CD4-positive, alpha-beta T cell (primary cell): Measurements from ENCODE around the gene NELFB. TPM values are rescaled to one million over a fixed set of nuclear protein-coding genes. Genes with fewer than 3 reads are reported as not detected.

ENCODE experiments used
- ATAC-seq: fragments of 200-7000 bp; cut with Tn5 transposase; one replicate; pipeline ENCODE4 v1.10.0; 2022; ENCODE audit warnings: mild to moderate bottlenecking; ENCODE audit not compliant: poor library complexity
- CTCF ChIA-PET: fragments of 350-600 bp; sonication (Branson Sonifier 250); formaldehyde crosslinking; loops from one replicate; lab custom pipeline; 2021; ENCODE audit warnings: antibody characterized with exemption, inconsistent platforms; lab: Charles Lee
- POLR2A ChIA-PET: fragments of 350-600 bp; sonication (Branson Sonifier 250); formaldehyde crosslinking; loops from one replicate; lab custom pipeline; 2021; ENCODE audit warnings: antibody characterized with exemption, inconsistent platforms; lab: Charles Lee
- DNase-seq, 14 experiments: peaks; one replicate each; pipeline ENCODE4 v3.0.0-alpha.2; 2013 to 2020; ENCODE audit warnings: mixed read lengths in 2 of 14
- H3K27ac ChIP-seq, 2 donors: one replicate each; pipeline versions ENCODE4 v1.5.1 to v1.7.0; 2013; ENCODE audit warnings: low read length in 2 of 2, low read depth in 1 of 2, mild to moderate bottlenecking in 1 of 2
- H3K27me3 ChIP-seq, 2 experiments: 1 replicate in 1 of 2; 2 replicates in 1 of 2; pipeline versions ENCODE4 v1.6.1 to v1.7.0; 2013; ENCODE audit warnings: low read length in 2 of 2, control low read depth in 1 of 2, mild to moderate bottlenecking in 1 of 2, moderate library complexity in 1 of 2; ENCODE audit not compliant: insufficient read depth in 2 of 2, control insufficient read depth in 1 of 2
- H3K36me3 ChIP-seq: one replicate; pipeline ENCODE4 v1.6.1; 2013; ENCODE audit warnings: low read length, control low read depth; ENCODE audit not compliant: insufficient read depth
- H3K4me1 ChIP-seq: one replicate; pipeline ENCODE4 v1.6.1; 2013; ENCODE audit warnings: low read length, control low read depth; ENCODE audit not compliant: insufficient read depth
- H3K4me3 ChIP-seq: one replicate; pipeline ENCODE4 v1.5.1; 2013; ENCODE audit warnings: mild to moderate bottlenecking, low read length, moderate library complexity
- H3K9me3 ChIP-seq, 2 experiments: 1 replicate in 1 of 2; 2 replicates in 1 of 2; pipeline versions ENCODE4 v1.6.1 to v1.7.0; 2013; ENCODE audit warnings: low read length in 2 of 2, mild to moderate bottlenecking in 2 of 2, control low read depth in 1 of 2, moderate library complexity in 1 of 2; ENCODE audit not compliant: control insufficient read depth in 1 of 2, insufficient read depth in 1 of 2
- H3K27ac Mint-ChIP-seq: one replicate; pipeline ENCODE4 v1.8.0; 2020; ENCODE audit warnings: mixed read lengths
- H3K27me3 Mint-ChIP-seq: one replicate; pipeline ENCODE4 v1.8.0; 2021; ENCODE audit warnings: mixed read lengths
- H3K36me3 Mint-ChIP-seq: one replicate; pipeline ENCODE4 v1.8.0; 2021; ENCODE audit warnings: low read depth, mixed read lengths
- H3K4me1 Mint-ChIP-seq: one replicate; pipeline ENCODE4 v1.8.0; 2021; ENCODE audit warnings: low read depth, mixed read lengths
- H3K4me3 Mint-ChIP-seq: one replicate; pipeline ENCODE4 v1.8.0; 2020; ENCODE audit warnings: mild to moderate bottlenecking, mixed read lengths
- H3K9me3 Mint-ChIP-seq: one replicate; pipeline ENCODE4 v1.8.0; 2020; ENCODE audit warnings: mixed read lengths
- CTCF ChIP-seq: fragments of 200-600 bp; IDR thresholded peaks from one replicate; pipeline ENCODE4 v1.8.0; 2022; ENCODE audit warnings: antibody characterized with exemption, mild to moderate bottlenecking
- intact Hi-C, 2 experiments: fragments of 100-400 bp; cut with DNase I in 1 of 2; cut with micrococcal nuclease in 1 of 2; formaldehyde crosslinking; loops; one replicate each; pipeline versions ENCODE4 v1.15.1 to v1.9.0; 2023 to 2025; cut with DNase I, micrococcal nuclease
- total RNA-seq, 174 experiments: library from RNA in 2 of 174; stranded (reverse) in 2 of 174; gene quantifications; one replicate each; pipeline ENCODE4 v1.2.3 and lab custom pipeline; 2021 to 2026

The NELFB gene
- total RNA-seq, 2 experiments from 2014 or later: 20.7 to 21.2 TPM

- peaks cover 34% of the 10 kb centered on the region for H3K4me1 ChIP-seq
- TF ChIP-seq CTCF: no peak
- H3K9me3 ChIP-seq: peaks cover 0 to 4% of the 10 kb centered on the region in 2 experiments
- H3K9me3 Mint-ChIP-seq: no peaks in the 10 kb centered on the region
- intact Hi-C loops: loop anchor here (1.0 to 5.0 kb wide), 5 partner anchors 104 to 180 kb away; partner anchors contain the start of gene NPDC1 (in 2 of the 2)
- ChIA-PET POLR2A (interaction anchor here (1.3 to 2.4 kb wide), 4 partner anchors 14 to 131 kb away, joined by 4 to 15 read pairs (median 8); partner anchors contain the start of genes TPRN and TUBB4B), CTCF (interaction anchor here (0.6 to 2.5 kb wide), 3 partner anchors 10 to 198 kb away, joined by 3 to 15 read pairs (median 4); no protein-coding TSS in a partner anchor)
- H3K4me1 Mint-ChIP-seq: peaks cover 18% of the 10 kb centered on the region
- DNase-seq (no peak), ATAC-seq (no peak)
- H3K4me3 Mint-ChIP-seq: no peak overlapping the region
- no peak overlapping the region for H3K27ac ChIP-seq
- H3K27me3 ChIP-seq: peaks cover 3 to 16% of the 10 kb centered on the region in 2 experiments
- no peaks in the 10 kb centered on the region for H3K36me3 ChIP-seq
- H3K36me3 Mint-ChIP-seq: no peaks in the 10 kb centered on the region
- H3K4me3 ChIP-seq: no peak overlapping the region
- H3K27ac Mint-ChIP-seq: no peak overlapping the region
- peaks cover 5% of the 10 kb centered on the region for H3K27me3 Mint-ChIP-seq
These were observed 28.6 kb upstream of the NELFB start for GRCh38 chr9:137226338-137227053.

- DNase-seq: peak; percentile 73 to 89 (median 78)
- Mint-ChIP-seq H3K27ac (no peak within 1 kb of the TSS), H3K27me3 (peaks cover 5% of the 10 kb centered on the region), H3K9me3 (no peaks in the 10 kb centered on the region), H3K4me1 (peaks cover 18% of the 10 kb centered on the region), H3K36me3 (no peaks in the 10 kb centered on the region), H3K4me3 (peak within 1 kb of the TSS; percentile 1)
- CTCF ChIA-PET: interaction anchor here (0.5 to 2.5 kb wide), 15 partner anchors 9 to 198 kb away, joined by 3 to 15 read pairs (median 3); partner anchors contain the start of genes ANAPC2, NPDC1 and SSNA1
- H3K27me3 ChIP-seq: peaks cover 3 to 16% of the 10 kb centered on the region in 2 experiments
- peak; percentile 24 for ATAC-seq
- POLR2A ChIA-PET: interaction anchor here (1.0 to 2.4 kb wide), 5 partner anchors 13 to 141 kb away, joined by 3 to 15 read pairs (median 5); partner anchors contain the start of genes MAN1B1, TPRN and TUBB4B
- H3K36me3 ChIP-seq: no peaks in the 10 kb centered on the region
- no peak within 1 kb of the TSS for H3K4me3 ChIP-seq
- H3K9me3 ChIP-seq: peaks cover 0 to 10% of the 10 kb centered on the region in 2 experiments
- TF ChIP-seq CTCF: peak; percentile 84
- intact Hi-C loops: loop anchor here (1.0 to 5.0 kb wide), 5 partner anchors 105 to 181 kb away; partner anchors contain the start of gene NPDC1 (in 2 of the 2)
- no peak within 1 kb of the TSS for H3K27ac ChIP-seq
- H3K4me1 ChIP-seq: peaks cover 31% of the 10 kb centered on the region
These were observed 27.9 kb upstream of the NELFB start, which contains the start of gene RNF224 for GRCh38 chr9:137227054-137227852. Gene RNF224, plus strand, starts transcription at chr9:137227502. Its CDS starts 834 bp downstream, at chr9:137228336.
